Esophagus squamous epithelium (tissue), 5 donors: ENCODE measurements around the gene GALNT17. TPM values are rescaled to one million over a fixed set of nuclear protein-coding genes. Genes with fewer than 3 reads are reported as not detected.

Experiments
- DNase-seq: peaks from one replicate; lab custom pipeline; 2025; lab: John Stamatoyannopoulos, UW
- H3K27ac ChIP-seq, 4 donors: fragments of 200-600 bp; sonication (generic); one replicate each; pipeline ENCODE4 v1.5.1; 2016 to 2019; ENCODE audit warnings: mild to moderate bottlenecking in 1 of 4
- H3K27me3 ChIP-seq, 4 donors: fragments of 200-600 bp; sonication (generic); 1 replicate in 3 of 4; 2 replicates in 1 of 4; pipeline versions ENCODE4 v1.5.1 to v1.6.0; 2017 to 2021; ENCODE audit warnings: antibody characterized with exemption in 1 of 4
- H3K36me3 ChIP-seq, 3 donors: fragments of 200-600 bp; sonication (generic); one replicate each; pipeline ENCODE4 v1.5.1; 2016 to 2019
- H3K4me1 ChIP-seq, 3 donors: fragments of 200-600 bp; sonication (generic); one replicate each; pipeline ENCODE4 v1.5.1; 2017 to 2019
- H3K4me3 ChIP-seq, 4 donors: fragments of 200-600 bp; sonication (generic); 1 replicate in 3 of 4; 2 replicates in 1 of 4; pipeline ENCODE4 v1.5.1; 2016 to 2019; ENCODE audit warnings: mild to moderate bottlenecking in 2 of 4, moderate library complexity in 1 of 4
- H3K9me3 ChIP-seq, 3 donors: fragments of 200-600 bp; sonication (generic); one replicate each; pipeline ENCODE4 v1.5.1; 2016 to 2019
- CTCF ChIP-seq, 6 experiments: fragments of 450-650 bp in 4 of 6; fragments of 200-600 bp in 2 of 6; sonication (generic) in 2 of 6; IDR thresholded peaks; one replicate each; pipeline ENCODE4 v1.5.1; 2016 to 2019; ENCODE audit warnings: antibody characterized with exemption in 6 of 6, mild to moderate bottlenecking in 4 of 6, moderate library complexity in 4 of 6
- POLR2A ChIP-seq, 4 donors: fragments of 450-650 bp; IDR thresholded peaks; one replicate each; pipeline ENCODE4 v1.6.1; 2017; ENCODE audit warnings: antibody characterized with exemption in 4 of 4, mild to moderate bottlenecking in 4 of 4, moderate library complexity in 3 of 4
- WGBS, 2 donors: methylation state at CpG; one replicate each; pipeline ENCODE4 v1.1.5; 2018; 5-methylcytosine and 5-hydroxymethylcytosine counted together
- intact Hi-C: fragments of 100-400 bp; cut with DNase I; formaldehyde crosslinking; loops from one replicate; pipeline ENCODE4 v1.15.0; 2022
- total RNA-seq, 4 donors: library from RNA; depleted of rRNA; stranded (reverse); fragments of >200 nt; gene quantifications; one replicate each; pipeline ENCODE4 v1.1.0, GENCODE V29; 2016
- donor health status: DM: yes; HTN: yes; CAD: no.

Gene GALNT17
- total RNA-seq, 4 donors from 2014 or later, result 1.6 to 22.1 (median 2.5) TPM

GRCh38 chr7:71343892-71344291 is 211.9 kb downstream of the GALNT17 start:
- TF ChIP-seq CTCF (IDR thresholded peaks at IDR 0.05), result no peak
- Histone ChIP-seq H3K36me3 (no peaks in the 10 kb centered on the region), H3K27me3 (no peaks in the 10 kb centered on the region), H3K9me3 (no peaks in the 10 kb centered on the region), H3K4me1 (peaks cover 0 to 5% (median 0%) of the 10 kb centered on the region in 3 donors), H3K27ac (no peak overlapping the region), H3K4me3 (no peak overlapping the region)
- intact Hi-C loops, result no loop called here
- 20 to 33% methylated on average over 1 of the region's 1 CpG for WGBS, 2 donors
- DNase-seq, result no peak

- DNase-seq, result no peak
- Histone ChIP-seq H3K36me3 (no peaks in the 10 kb centered on the region), H3K4me3 (no peak overlapping the region), H3K9me3 (no peaks in the 10 kb centered on the region), H3K27ac (no peak overlapping the region), H3K4me1 (peaks cover 0 to 6% (median 0%) of the 10 kb centered on the region in 3 donors), H3K27me3 (no peaks in the 10 kb centered on the region)
- TF ChIP-seq CTCF (IDR thresholded peaks at IDR 0.05), result no peak
- TF ChIP-seq POLR2A (IDR thresholded peaks at IDR 0.05), result no peak
- WGBS, 2 donors, result 80 to 84% methylated on average over 8 to 9 of the region's 9 CpGs
- intact Hi-C loops, result no loop called here
These were observed 213.4 kb downstream of the GALNT17 start for GRCh38 chr7:71345117-71345884.

DNA sequence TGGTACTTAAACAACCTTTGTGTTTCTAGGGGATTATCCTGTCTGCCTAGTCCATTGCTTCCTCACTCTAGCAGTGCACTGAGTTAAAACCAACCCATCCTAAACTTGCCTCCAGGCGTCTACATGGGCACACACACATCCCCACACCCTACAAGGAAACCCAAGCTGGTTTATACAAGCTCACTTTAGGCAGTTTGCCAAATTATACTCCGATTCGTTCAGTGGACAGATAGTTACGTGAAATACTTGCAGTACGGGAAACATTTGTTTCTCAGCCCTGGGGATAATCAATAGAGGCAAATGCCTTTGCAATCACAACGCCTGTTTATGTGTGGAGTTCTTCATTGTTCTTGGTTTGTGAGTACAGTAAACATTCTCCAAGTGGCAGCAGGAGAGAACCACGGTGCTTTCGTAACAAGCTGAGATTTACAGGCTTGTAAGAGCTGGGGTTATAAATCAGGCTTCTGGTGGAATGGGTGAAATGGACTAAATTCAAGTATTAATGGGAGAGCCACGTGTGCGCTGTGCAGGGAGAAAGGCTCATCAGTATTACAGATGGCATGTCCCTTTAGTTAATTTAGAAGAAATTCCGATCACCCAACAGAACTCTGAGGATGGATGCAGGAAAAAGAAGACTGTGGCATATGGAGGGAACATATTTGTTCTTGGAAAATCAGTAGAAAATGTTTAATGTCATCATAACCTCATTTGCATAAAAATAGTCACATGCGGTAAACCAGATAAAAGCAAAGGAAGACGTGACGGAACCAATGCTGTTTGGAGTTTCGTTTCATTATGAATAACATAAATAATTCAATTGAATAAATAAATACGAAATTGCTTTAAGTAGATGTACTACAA is 217.1 kb downstream of the GALNT17 start:
- Histone ChIP-seq H3K27ac (peak overlapping the region in 3 of 4 donors; percentile 17 to 40 (median 32)), H3K27me3 (no peaks in the 10 kb centered on the region), H3K9me3 (no peaks in the 10 kb centered on the region), H3K4me1 (peaks cover 0 to 6% (median 0%) of the 10 kb centered on the region in 3 donors), H3K4me3 (peak overlapping the region in 1 of 4 donors; percentile 23), H3K36me3 (no peaks in the 10 kb centered on the region)
- no peak for DNase-seq
- intact Hi-C loops, result no loop called here
- no peak for TF ChIP-seq CTCF (IDR thresholded peaks at IDR 0.05)
- no peak for TF ChIP-seq POLR2A (IDR thresholded peaks at IDR 0.05)
- 35 to 37% methylated on average over 16 of the region's 16 CpGs for WGBS, 2 donors

- H3K9me3 ChIP-seq, result no peaks in the 10 kb centered on the region
- H3K27ac ChIP-seq, result peak overlapping the region in 1 of 4 donors; percentile 40
- no peak for DNase-seq
- H3K4me1 ChIP-seq, result peaks cover 0 to 6% (median 0%) of the 10 kb centered on the region in 3 donors
- TF ChIP-seq CTCF (IDR thresholded peaks at IDR 0.05) (no peak), POLR2A (IDR thresholded peaks at IDR 0.05) (no peak)
- H3K36me3 ChIP-seq, result no peaks in the 10 kb centered on the region
- intact Hi-C loops, result no loop called here
- 57 to 59% methylated on average over 5 of the region's 5 CpGs for WGBS, 2 donors
- H3K27me3 ChIP-seq, result no peaks in the 10 kb centered on the region
- peak overlapping the region in 1 of 4 donors; percentile 23 for H3K4me3 ChIP-seq
These were observed 217.9 kb downstream of the GALNT17 start for GRCh38 chr7:71349682-71350481.
